Endothelial cell of umbilical vein (primary cell): ENCODE data around the gene TENT4B. TPM values are rescaled to one million over a fixed set of nuclear protein-coding genes. Genes with fewer than 3 reads are reported as not detected.

Experiments used
- Bru-seq: library from RNA; stranded (reverse); fragments of 400-500 nt; gene quantifications from one replicate; lab custom pipeline; 2021; lab: Mats Ljungman, UMichigan
- BruChase-seq, 2 experiments: library from RNA; stranded (reverse); fragments of 400-500 nt; gene quantifications; one replicate each; lab custom pipeline; 2021; lab: Mats Ljungman, UMichigan
- BruUV-seq: library from RNA; stranded (reverse); fragments of 400-500 nt; replicated peaks from 2 replicates; lab custom pipeline; 2021; lab: Mats Ljungman, UMichigan
- CTCF ChIA-PET: fragments of 300-600, 350-600 bp; sonication (Branson Sonifier 250); formaldehyde crosslinking; loops from one replicate; lab custom pipeline; 2021; ENCODE audit warnings: antibody characterized with exemption, inconsistent platforms; lab: Charles Lee
- POLR2A ChIA-PET: fragments of 300-600, 350-600 bp; sonication (Branson Sonifier 250); formaldehyde crosslinking; loops from one replicate; lab custom pipeline; 2021; ENCODE audit warnings: antibody characterized with exemption, inconsistent platforms; lab: Charles Lee
- DNase-seq: peaks from one replicate; pipeline ENCODE4 v3.0.0-alpha.2; 2011; ENCODE audit warnings: low read depth, low spot score
- FAIRE-seq: peaks from 2 replicates; lab custom pipeline; 2011; peaks lifted over from hg19 to GRCh38; lab: Jason Lieb, UNC
- H2AFZ ChIP-seq: 2 replicates; pipeline ENCODE4 v1.6.0; 2012; ENCODE audit warnings: low read depth, low read length, control low read depth, inconsistent platforms
- H3K27ac ChIP-seq: 2 replicates; pipeline ENCODE4 v1.5.1; 2011; ENCODE audit warnings: low read depth, mild to moderate bottlenecking, control low read depth, low read length, moderate library complexity; ENCODE audit not compliant: insufficient read depth
- H3K27me3 ChIP-seq, 2 experiments: 2 replicates each; pipeline versions ENCODE4 v1.6.0 to v1.6.1; 2011; ENCODE audit warnings: low read length in 2 of 2, mixed read lengths in 1 of 2; ENCODE audit not compliant: control insufficient read depth in 2 of 2, insufficient read depth in 2 of 2
- H3K36me3 ChIP-seq, 2 experiments: 2 replicates in 1 of 2; 3 replicates in 1 of 2; pipeline ENCODE4 v1.5.1; 2011; ENCODE audit warnings: low read length in 2 of 2, mild to moderate bottlenecking in 1 of 2, moderate library complexity in 1 of 2; ENCODE audit not compliant: control insufficient read depth in 2 of 2, insufficient read depth in 2 of 2; ENCODE audit errors: extremely low read depth in 1 of 2
- H3K4me1 ChIP-seq: 3 replicates; pipeline ENCODE4 v1.5.1; 2011; ENCODE audit warnings: mild to moderate bottlenecking, low read length; ENCODE audit not compliant: control insufficient read depth, insufficient read depth; ENCODE audit errors: extremely low read depth
- H3K4me2 ChIP-seq: 2 replicates; pipeline ENCODE4 v1.6.1; 2011; ENCODE audit warnings: low read length, control low read depth, mixed read lengths; ENCODE audit not compliant: insufficient read depth
- H3K4me3 ChIP-seq, 3 experiments: fragments of 200-600 bp in 1 of 3; sonication (generic), shearing (Covaris generic) in 1 of 3; replicated peaks in 1 of 3; 2 replicates each; pipeline ENCODE4 v1.5.1; 2011 to 2016; ENCODE audit warnings: control low read depth in 3 of 3, low read length in 3 of 3, mild to moderate bottlenecking in 2 of 3, inconsistent platforms in 1 of 3, low read depth in 1 of 3, moderate library complexity in 1 of 3; ENCODE audit not compliant: insufficient read depth in 1 of 3
- H3K79me2 ChIP-seq: 2 replicates; pipeline ENCODE4 v1.6.0; 2012; ENCODE audit warnings: low read length, inconsistent platforms; ENCODE audit not compliant: control insufficient read depth, insufficient read depth
- H3K9ac ChIP-seq: replicated peaks from 2 replicates; pipeline ENCODE3; 2011; ENCODE audit warnings: low read length, control low read depth; ENCODE audit not compliant: insufficient read depth; ENCODE audit errors: extremely low read depth
- H3K9me1 ChIP-seq: replicated peaks from 3 replicates; pipeline ENCODE4 v1.6.0; 2011; ENCODE audit warnings: mild to moderate bottlenecking, low read length; ENCODE audit not compliant: control insufficient read depth, insufficient read depth; ENCODE audit errors: extremely low read depth
- H3K9me3 ChIP-seq: replicated peaks from 2 replicates; pipeline ENCODE4 v1.5.1; 2012; ENCODE audit warnings: low read length, inconsistent platforms; ENCODE audit not compliant: control insufficient read depth, insufficient read depth
- H4K20me1 ChIP-seq: replicated peaks from 2 replicates; pipeline ENCODE3; 2011; ENCODE audit warnings: mild to moderate bottlenecking, low read length; ENCODE audit not compliant: control insufficient read depth, insufficient read depth; ENCODE audit errors: extremely low read depth
- CTCF ChIP-seq, 2 donors: IDR thresholded peaks; 1 replicate in 1 of 2; 2 replicates in 1 of 2; pipeline ENCODE4 v1.5.1; 2011; ENCODE audit warnings: low read length in 2 of 2, mild to moderate bottlenecking in 2 of 2, moderate library complexity in 2 of 2, control low read depth in 1 of 2, inconsistent platforms in 1 of 2, low read depth in 1 of 2; ENCODE audit not compliant: insufficient read depth in 1 of 2; ENCODE audit errors: extremely low read depth in 1 of 2
- EZH2 ChIP-seq: IDR thresholded peaks from 2 replicates; pipeline ENCODE4 v1.6.1; 2012; ENCODE audit warnings: borderline replicate concordance, low read depth, mild to moderate bottlenecking, moderate library complexity, low read length, inconsistent platforms; ENCODE audit not compliant: severe bottlenecking
- FOS ChIP-seq: IDR thresholded peaks from 2 replicates; pipeline ENCODE4 v1.6.1; 2011; ENCODE audit warnings: mild to moderate bottlenecking, low read length, moderate library complexity, borderline replicate concordance; ENCODE audit not compliant: insufficient read depth
- GATA2 ChIP-seq: IDR thresholded peaks from 2 replicates; pipeline ENCODE4 v1.7.0; 2011; ENCODE audit warnings: low read depth, mild to moderate bottlenecking, moderate library complexity, mixed read lengths, low read length; ENCODE audit not compliant: insufficient read length, insufficient read depth
- JUN ChIP-seq: IDR thresholded peaks from 2 replicates; pipeline ENCODE4 v1.6.1; 2011; ENCODE audit warnings: borderline replicate concordance, low read depth; ENCODE audit not compliant: insufficient read length, insufficient read depth
- MAX ChIP-seq: IDR thresholded peaks from 2 replicates; pipeline ENCODE4 v1.6.1; 2011; ENCODE audit not compliant: insufficient read depth, insufficient read length
- MYC ChIP-seq: IDR thresholded peaks from one replicate; pipeline ENCODE4 v1.6.1; 2011; ENCODE audit warnings: mild to moderate bottlenecking, low read depth, low read length
- POLR2A ChIP-seq: IDR thresholded peaks from 2 replicates; pipeline ENCODE4 v1.6.1; 2012; ENCODE audit warnings: low read depth, mild to moderate bottlenecking, control low read depth, low read length
- POLR2AphosphoS5 ChIP-seq: IDR thresholded peaks from 2 replicates; pipeline ENCODE4 v1.6.1; 2012; ENCODE audit warnings: low read depth, mild to moderate bottlenecking, control low read depth, low read length, moderate library complexity; ENCODE audit not compliant: insufficient read depth
- dilution Hi-C: fragments of 300-500 bp; cut with MboI; formaldehyde crosslinking; loops from one replicate; pipeline ENCODE4 v1.15.0; 2019; ENCODE audit warnings: low sequenced_read_pairs; ENCODE audit not compliant: extremely low pct_ligation_motif_present
- intact Hi-C: fragments of 100-400 bp; cut with micrococcal nuclease; formaldehyde crosslinking; loops from one replicate; pipeline ENCODE4 v1.10.0; 2022
- long read RNA-seq: library from polyadenylated mRNA; stranded (forward); transcript quantifications from one replicate; pipeline ENCODE4 v2.0.0, GENCODE V29; 2021
- polyA minus RNA-seq, 3 experiments: library from RNA; depleted of rRNA, polyadenylated mRNA; stranded (reverse); fragments of >200 nt; gene quantifications; 1 replicate in 1 of 3; 2 replicates in 2 of 3; pipeline ENCODE4 v1.2.3, GENCODE V29; 2011
- polyA plus RNA-seq, 4 experiments: library from polyadenylated mRNA; depleted of rRNA in 3 of 4; stranded (reverse) in 3 of 4; unstranded in 1 of 4; fragments of >200 nt; gene quantifications; 2 replicates each; pipeline versions ENCODE4 v1.2.1 to v1.2.3, GENCODE V29; 2011 to 2012; ENCODE audit warnings: missing spikeins in 1 of 4
- total RNA-seq: library from RNA; stranded (reverse); gene quantifications from 2 replicates; pipeline ENCODE4 v1.2.3, GENCODE V29; 2021

TENT4B gene
- total RNA-seq (13.1 TPM in 2 replicates), polyA plus RNA-seq (3.5 and 4.2 TPM in 2 replicates), polyA minus RNA-seq (7.2 and 8.6 TPM in 2 replicates), Bru-seq, nascent RNA (percentile 78 among the genes with signal in this experiment), BruChase-seq, experiment 1, labeled RNA remaining after a 6-hour chase (percentile 72 among the genes with signal in this experiment), BruChase-seq, experiment 2, labeled RNA remaining after a 2-hour chase (percentile 76 among the genes with signal in this experiment)
- 4.8 and 5.4 TPM in 2 replicates for polyA plus RNA-seq (2011; cell fraction: cytosol; rRNA removed)
- polyA plus RNA-seq (2011; cell fraction: nucleus; rRNA removed) = 8.8 and 12.1 TPM in 2 replicates
- 7.6 and 7.7 TPM in 2 replicates for polyA plus RNA-seq (2012)
- 10.3 TPM for polyA minus RNA-seq (2011; cell fraction: cytosol; rRNA and poly(A)+ RNA removed)
- polyA minus RNA-seq (2011; cell fraction: nucleus; rRNA and poly(A)+ RNA removed) = 8.8 and 9.2 TPM in 2 replicates
- long read RNA-seq, partial matches to known transcripts = 2 of 13 reads
- long read RNA-seq, other reads (novel, unspliced or antisense) = 11 of 13 reads

GRCh38 chr16:50152807-50153595 is at the start of gene TENT4B:
TSS of gene TENT4B (plus strand) at chr16:50153306. CDS start at chr16:50153622, 316 bp downstream.
- H3K36me3 ChIP-seq = no peaks in the 10 kb centered on the region
- dilution Hi-C loops = no loop called here
- no peaks in the 10 kb centered on the region for H3K9me3 ChIP-seq
- H3K79me2 ChIP-seq = peaks cover 44% of the 10 kb centered on the region
- intact Hi-C loops = loop anchor here (1.0 to 10.0 kb wide), 7 partner anchors 30 to 592 kb away; partner anchors contain the start of genes BRD7, CNEP1R1 and CYLD
- H3K4me3 ChIP-seq = peak within 1 kb of the TSS; percentile 83 to 93 (median 83)
- no peaks in the 10 kb centered on the region for H3K9me1 ChIP-seq
- no TSS peak for BruUV-seq
- H3K27me3 ChIP-seq = no peaks in the 10 kb centered on the region
- H2AFZ ChIP-seq = peak within 1 kb of the TSS; percentile 99
- DNase-seq = peak; percentile 87
- peak within 1 kb of the TSS; percentile 87 for H3K4me2 ChIP-seq
- CTCF ChIA-PET = interaction anchor here (1.0 to 4.9 kb wide), 4 partner anchors 57 to 512 kb away, joined by 4 to 34 read pairs (median 6); partner anchors contain the start of gene CNEP1R1
- FAIRE-seq = peak; percentile 86
- H3K4me1 ChIP-seq = peaks cover 17% of the 10 kb centered on the region
- POLR2A ChIA-PET = interaction anchor here (0.6 kb wide), 1 partner anchor 216 kb away, joined by 3 read pairs; the partner anchor contains the start of gene BRD7
- peak within 1 kb of the TSS; percentile 76 for H3K9ac ChIP-seq
- TF ChIP-seq GATA2 = no peak
- peak; percentile 79 for TF ChIP-seq POLR2A
- no peak for TF ChIP-seq MAX
- no peak for TF ChIP-seq EZH2
- TF ChIP-seq MYC = no peak
- no peak for TF ChIP-seq FOS
- TF ChIP-seq CTCF (IDR thresholded peaks at IDR 0.05; ENCODE audit: extremely low read depth in 1 of 2, insufficient read depth in 1 of 2, low read depth in 1 of 2, low read length in 2 of 2) = no peak
- TF ChIP-seq JUN = no peak
- peak; percentile 81 for TF ChIP-seq POLR2AphosphoS5
- H3K27ac ChIP-seq = peak within 1 kb of the TSS; percentile 89
- H4K20me1 ChIP-seq = peaks cover 2% of the 10 kb centered on the region
